Kidney (tissue), 14 donors: ENCODE measurements around the gene ARSG. TPM values are rescaled to one million over a fixed set of nuclear protein-coding genes. Genes with fewer than 3 reads are reported as not detected.

ENCODE experiments used
- DNase-seq, 5 donors: peaks; one replicate each; pipeline ENCODE4 v3.0.0-alpha.2; 2013 to 2020
- FAIRE-seq: peaks from 2 replicates; lab custom pipeline; 2012; peaks lifted over from hg19 to GRCh38; lab: Jason Lieb, UNC
- H3K27ac ChIP-seq, 2 donors: one replicate each; pipeline ENCODE4 v1.7.0; 2013; ENCODE audit warnings: low read depth in 2 of 2, low read length in 2 of 2, inconsistent platforms in 1 of 2
- H3K27me3 ChIP-seq: one replicate; pipeline ENCODE4 v1.7.1; 2013; ENCODE audit warnings: low read length, inconsistent platforms; ENCODE audit not compliant: control insufficient read depth, insufficient read depth
- H3K36me3 ChIP-seq, 3 donors: one replicate each; pipeline versions ENCODE4 v1.7.0 to v1.7.1; 2013; ENCODE audit warnings: low read length in 3 of 3, control low read depth in 1 of 3, inconsistent platforms in 1 of 3; ENCODE audit not compliant: insufficient read depth in 3 of 3, control insufficient read depth in 2 of 3
- H3K4me1 ChIP-seq, 3 donors: one replicate each; pipeline versions ENCODE4 v1.7.0 to v1.7.1; 2013; ENCODE audit warnings: low read length in 3 of 3, inconsistent platforms in 1 of 3, low read depth in 1 of 3; ENCODE audit not compliant: control insufficient read depth in 2 of 3, insufficient read depth in 2 of 3
- H3K4me3 ChIP-seq, 3 donors: one replicate each; pipeline versions ENCODE4 v1.7.0 to v1.8.1; 2013; ENCODE audit warnings: low read length in 3 of 3, control low read depth in 1 of 3, inconsistent platforms in 1 of 3
- H3K9ac ChIP-seq, 3 donors: one replicate each; pipeline versions ENCODE4 v1.7.0 to v1.7.1; 2013; ENCODE audit warnings: low read length in 3 of 3, control low read depth in 1 of 3, inconsistent platforms in 1 of 3
- H3K9me3 ChIP-seq, 3 donors: one replicate each; pipeline versions ENCODE4 v1.7.0 to v1.7.1; 2013; ENCODE audit warnings: low read length in 3 of 3, control low read depth in 1 of 3, inconsistent platforms in 1 of 3; ENCODE audit not compliant: control insufficient read depth in 2 of 3, insufficient read depth in 1 of 3
- CTCF ChIP-seq: IDR thresholded peaks from 3 replicates; pipeline ENCODE4 v1.5.1; 2012; ENCODE audit warnings: mild to moderate bottlenecking, moderate library complexity, borderline replicate concordance; ENCODE audit not compliant: insufficient read depth; ENCODE audit errors: extremely low read depth
- intact Hi-C: fragments of 100-400 bp; cut with DNase I; formaldehyde crosslinking; loops from one replicate; pipeline ENCODE4 v1.11.1; 2022
- microRNA-seq: library from miRNA; unstranded; fragments of <30 nt; microRNA quantifications from one replicate; pipeline ENCODE4 v1.2.0, GENCODE V29; 2020
- polyA plus RNA-seq: library from polyadenylated mRNA; stranded (reverse); fragments of 350-450 nt; fragmentation: Illumina TruSeq; extraction: RNeasy Lipid Tissue Mini Kit (QIAGEN cat#74804); gene quantifications from one replicate; pipeline ENCODE4 v1.2.3, GENCODE V29; 2014; ENCODE audit warnings: low read depth, low replicate concordance; ENCODE audit not compliant: insufficient read depth
- total RNA-seq: library from RNA; stranded (reverse); fragmentation: NEBNext Ultra II Directional; extraction: Animal tissue kit (Norgen Biotek cat#: 25700); gene quantifications from one replicate; pipeline ENCODE4 v1.2.1, GENCODE V29; 2021
- donor health status: control.
- donor health status: control.
- donor health status: control.
- donor health status: control.
- donor health status: control.
- donor health status: DM: yes; HTN: yes; CAD: no.
- donor health status: Normal renal cell carcinoma (clear cell type).

Gene ARSG
- total and polyA plus RNA-seq, 2 donors from 2014 or later, result 5.0 to 12.6 TPM

DNA sequence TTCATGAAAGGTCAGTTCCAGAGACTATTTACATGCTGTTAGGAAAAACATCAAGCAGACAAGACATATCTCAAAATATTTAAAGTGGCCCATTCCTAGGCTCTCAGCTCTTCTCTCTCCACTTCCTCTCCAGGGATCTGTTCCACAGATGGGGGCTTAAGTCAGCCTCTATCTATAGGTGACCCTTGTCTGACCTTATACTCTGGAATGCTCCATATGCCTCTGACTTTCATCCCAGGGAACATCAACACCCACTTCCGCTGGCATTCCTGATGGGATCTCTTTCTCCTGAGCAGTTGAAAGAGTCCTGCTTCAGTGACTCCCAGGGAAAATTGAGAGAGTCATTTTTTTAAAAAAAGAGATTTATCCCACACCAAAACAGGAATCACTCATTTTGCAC lies 177.5 kb downstream of the ARSG start:
- FAIRE-seq, result no peak
- no peak for TF ChIP-seq CTCF
- H3K4me3 ChIP-seq, result no peak overlapping the region
- DNase-seq, result no peak
- no peaks in the 10 kb centered on the region for H3K4me1 ChIP-seq
- no peaks in the 10 kb centered on the region for H3K27me3 ChIP-seq
- no peaks in the 10 kb centered on the region for H3K36me3 ChIP-seq
- intact Hi-C loops, result no loop called here
- no peaks in the 10 kb centered on the region for H3K9me3 ChIP-seq
- H3K9ac ChIP-seq, result no peak overlapping the region
- no peak overlapping the region for H3K27ac ChIP-seq

Small RNA genes lying within 50 kb of the gene (microRNA-seq; reads per million reads assigned to microRNA genes)
- not detected for gene MIR635

Other genes starting within 250 kb of the ARSG start
- gene AMZ2, start 43.5 kb upstream of the ARSG start, total RNA-seq, result 48.6 TPM
- gene AMZ2, start 43.5 kb upstream of the ARSG start, polyA plus RNA-seq, result 90.9 TPM
- gene SLC16A6, start 368 bp upstream of the ARSG start, total RNA-seq, result 3.6 TPM
- 0.82 TPM for gene SLC16A6, start 368 bp upstream of the ARSG start, polyA plus RNA-seq
- gene WIPI1, start 166.0 kb downstream of the ARSG start, total RNA-seq, result 41.2 TPM
- 40.9 TPM for gene WIPI1, start 166.0 kb downstream of the ARSG start, polyA plus RNA-seq
- gene PRKAR1A, start 220.9 kb downstream of the ARSG start, total RNA-seq, result 340 TPM
- gene PRKAR1A, start 220.9 kb downstream of the ARSG start, polyA plus RNA-seq, result 92.3 TPM